Right kidney (tissue), 1 donor: ENCODE measurements around the gene MAN2B2.
"Not testable (repeated sequence)": the region's sequence is repeated elsewhere in the genome, so short reads cannot be mapped to it uniquely, and the experiment has no call there.

Experiments used
- DNase-seq: peaks from one replicate; pipeline ENCODE4 v3.0.0-alpha.2; 2016

Gene MAN2B2

DNA sequence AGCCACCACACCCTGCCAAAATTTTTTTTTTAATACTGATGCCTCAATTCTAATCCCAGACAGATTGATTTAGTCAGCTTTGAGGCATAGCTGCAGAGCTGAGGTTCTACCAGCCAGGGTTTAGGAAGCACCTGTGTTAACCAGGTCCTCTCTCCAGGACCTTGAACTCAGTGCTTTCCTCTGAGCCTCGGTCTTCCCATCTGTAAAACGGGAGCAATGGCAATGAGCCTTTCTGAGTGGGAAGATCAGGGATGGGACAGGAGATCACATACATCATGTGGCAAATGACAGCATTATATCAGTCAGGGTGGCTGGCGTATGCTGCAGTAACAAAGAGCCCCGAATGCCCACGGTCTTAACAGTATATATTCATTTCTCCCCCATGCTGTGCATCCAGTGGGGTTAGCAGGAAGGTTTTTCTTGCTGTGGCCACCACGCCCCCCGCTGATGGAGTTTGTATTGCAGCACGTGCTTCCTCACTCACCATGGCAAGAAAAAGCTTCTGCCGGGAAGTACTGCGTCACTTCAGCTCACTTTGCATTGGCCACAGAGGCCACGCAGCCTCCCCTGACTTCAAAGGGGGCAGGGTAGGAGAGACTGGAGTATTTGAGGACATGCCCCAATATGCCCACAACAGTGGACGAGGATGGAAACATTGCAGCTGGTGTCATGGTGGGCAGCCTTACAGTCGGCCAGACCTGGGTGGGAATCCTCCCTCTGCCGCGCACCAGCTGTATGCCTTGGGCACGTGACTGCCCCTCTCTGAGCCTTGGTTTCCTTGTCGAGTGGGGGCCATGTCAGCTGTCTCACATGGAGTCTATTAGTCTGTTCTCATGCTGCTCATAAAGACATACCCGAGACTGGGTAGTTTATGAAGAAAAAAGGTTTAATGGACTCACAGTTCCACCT, 41.4 kb downstream of the MAN2B2 start:
- DNase-seq: no peak

DNA sequence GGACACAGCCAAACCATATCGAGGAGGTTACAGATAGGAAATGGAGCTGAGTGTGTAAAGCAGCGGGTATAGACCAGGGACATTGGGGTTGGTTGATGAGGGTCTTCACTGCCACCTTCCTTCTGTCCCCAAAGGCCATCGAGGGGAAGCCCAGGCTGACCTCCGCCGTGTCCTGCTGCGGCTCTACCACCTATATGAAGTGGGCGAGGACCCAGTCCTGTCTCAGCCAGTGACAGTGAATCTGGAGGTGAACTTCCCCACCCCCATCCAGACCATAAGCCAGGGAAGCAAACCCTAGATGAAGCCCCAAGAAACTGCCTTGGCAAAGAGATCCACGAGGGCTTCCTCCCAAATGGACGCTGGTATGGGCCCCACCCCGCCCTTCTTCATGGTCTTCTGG, 42.3 kb downstream of the MAN2B2 start:
- DNase-seq: no peak

DNA sequence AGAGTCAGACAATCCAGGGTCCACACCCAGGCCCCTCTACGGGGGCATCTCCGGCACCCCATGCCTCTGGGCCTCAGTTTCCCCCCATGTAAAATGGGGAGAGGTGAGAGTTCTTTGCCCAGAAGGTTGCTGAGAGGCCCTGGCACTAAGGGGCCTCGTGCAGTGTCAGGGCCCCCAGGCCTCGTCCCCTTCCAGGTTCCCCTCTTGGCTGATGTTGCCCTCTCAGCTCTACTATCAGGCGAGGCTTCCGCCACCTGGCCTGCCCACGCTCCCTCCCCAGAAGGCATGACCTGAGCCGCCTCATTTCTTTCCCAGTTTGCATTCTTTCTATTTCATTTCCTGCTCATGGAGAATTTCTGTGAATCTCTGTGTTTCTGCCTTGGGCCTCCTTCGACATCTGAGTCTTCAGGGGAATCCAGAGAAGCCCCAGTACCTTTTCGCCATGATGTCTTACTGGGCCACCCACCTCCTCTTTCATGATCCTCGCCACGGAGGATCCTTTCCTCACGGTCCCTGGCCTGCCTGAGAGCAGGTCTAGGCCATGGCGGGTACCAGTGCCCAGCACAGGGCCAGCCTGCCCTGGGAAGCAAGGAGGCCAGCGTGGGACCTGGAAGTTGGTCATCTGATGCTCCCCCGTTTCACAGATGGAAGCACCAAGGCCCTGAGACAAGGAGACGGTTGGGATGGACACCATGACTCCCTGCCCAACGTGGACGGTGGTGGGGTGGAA, 43.6 kb downstream of the MAN2B2 start:
- no peak for DNase-seq

DNA sequence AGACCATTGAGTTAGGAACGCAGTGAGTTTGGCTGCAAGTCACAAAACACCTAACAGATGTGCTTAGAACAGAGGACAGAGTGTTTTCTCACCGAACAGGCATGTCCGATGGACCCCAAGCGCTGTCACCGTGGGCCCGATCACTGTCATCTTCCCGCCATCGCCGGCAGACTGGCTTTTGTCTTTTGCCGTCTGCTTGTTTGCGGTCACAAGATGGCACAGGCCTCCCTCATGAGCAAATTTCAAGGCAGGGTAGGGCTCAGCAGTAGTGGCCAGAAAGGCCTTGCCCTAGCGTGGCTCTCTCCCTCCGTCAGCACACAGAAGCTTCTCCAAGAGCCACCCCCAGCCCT, 44.1 kb downstream of the MAN2B2 start:
- no peak for DNase-seq

DNA sequence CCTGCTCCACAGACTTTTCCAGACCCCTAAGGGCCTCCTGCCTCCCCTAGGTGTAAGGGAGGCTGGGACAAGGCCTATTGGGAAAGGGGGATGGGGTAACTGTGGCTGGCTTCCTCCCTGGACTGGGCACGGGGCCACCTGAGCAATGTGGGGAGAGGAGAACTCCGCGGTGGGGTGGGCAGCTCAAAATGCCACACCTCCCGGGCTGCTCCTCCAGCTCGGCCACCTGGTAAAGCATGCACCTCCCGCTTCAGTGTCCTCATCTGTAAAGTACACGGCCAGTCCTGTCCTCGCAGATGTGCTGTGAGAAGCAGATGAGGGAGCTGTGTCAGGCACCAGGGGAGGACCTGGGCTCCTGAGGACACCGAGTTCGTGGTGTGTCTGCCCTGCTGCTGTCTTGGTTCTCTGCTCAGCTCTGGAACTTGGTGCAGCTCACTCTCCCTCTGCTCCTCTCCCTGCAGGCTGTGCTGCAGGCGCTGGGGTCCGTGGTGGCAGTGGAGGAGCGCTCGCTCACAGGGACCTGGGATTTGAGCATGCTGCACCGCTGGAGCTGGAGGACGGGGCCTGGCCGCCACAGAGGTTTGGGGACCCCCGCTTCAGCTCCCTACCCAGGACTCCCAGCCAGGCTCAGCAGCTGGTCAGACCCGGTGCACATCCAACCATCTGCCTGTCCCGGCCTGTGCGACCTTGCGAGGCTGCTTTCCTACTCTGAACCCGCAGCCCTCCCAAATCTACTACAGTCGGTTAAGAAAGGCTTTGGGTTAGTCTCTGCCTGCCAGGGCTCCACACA, 44.7 kb downstream of the MAN2B2 start:
- DNase-seq: no peak

DNA sequence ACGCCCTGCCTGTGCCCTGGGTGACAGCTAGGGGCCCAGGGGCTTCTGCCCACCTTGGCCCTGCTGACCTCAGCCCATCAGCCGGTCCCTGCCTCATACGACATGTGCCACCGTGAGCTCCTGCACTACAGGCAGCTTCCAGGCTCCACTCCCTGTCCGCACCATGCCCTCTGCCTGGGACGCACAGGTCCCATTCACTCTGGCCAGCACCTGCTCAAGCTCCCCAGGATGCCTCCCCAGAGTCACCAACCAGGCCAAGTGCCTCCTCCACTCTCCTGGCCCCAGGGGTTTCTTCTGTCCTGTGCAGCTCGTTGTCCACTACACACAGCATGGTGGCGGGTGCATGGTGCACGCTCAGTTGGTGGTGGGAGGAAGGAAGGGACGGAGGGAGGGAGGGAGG, 45.3 kb downstream of the MAN2B2 start:
- DNase-seq: no peak

DNA sequence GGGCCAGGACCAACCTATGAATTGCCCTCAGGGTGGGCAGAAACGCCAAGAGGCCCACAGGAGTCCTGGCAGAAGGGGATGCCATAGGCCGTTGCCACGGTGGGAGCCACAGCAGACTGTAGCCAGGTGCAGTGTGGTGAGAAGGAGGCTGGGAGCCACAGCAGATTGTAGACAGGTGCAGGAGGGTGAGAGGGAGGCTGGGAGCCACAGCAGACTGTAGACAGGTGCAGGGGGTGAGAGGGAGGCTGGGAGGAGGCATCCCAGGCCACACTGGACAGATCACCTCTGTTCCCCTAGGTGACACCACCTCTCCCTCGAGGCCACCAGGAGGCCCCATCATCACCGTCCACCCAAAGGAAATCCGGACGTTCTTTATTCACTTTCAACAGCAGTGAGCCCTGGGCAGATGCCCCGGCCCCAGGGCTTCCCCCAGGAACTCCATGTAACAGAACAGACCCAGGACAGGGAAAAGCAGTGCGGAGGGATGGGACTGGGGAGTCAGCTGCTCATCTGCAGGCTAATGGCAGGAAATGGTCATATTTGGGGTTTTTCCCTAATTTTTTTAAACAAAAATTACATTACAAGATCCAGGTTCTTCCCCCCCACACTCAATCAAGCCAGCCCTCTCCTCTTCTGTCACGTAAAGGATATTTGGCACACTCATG, 46.0 kb downstream of the MAN2B2 start:
- DNase-seq: no peak

DNA sequence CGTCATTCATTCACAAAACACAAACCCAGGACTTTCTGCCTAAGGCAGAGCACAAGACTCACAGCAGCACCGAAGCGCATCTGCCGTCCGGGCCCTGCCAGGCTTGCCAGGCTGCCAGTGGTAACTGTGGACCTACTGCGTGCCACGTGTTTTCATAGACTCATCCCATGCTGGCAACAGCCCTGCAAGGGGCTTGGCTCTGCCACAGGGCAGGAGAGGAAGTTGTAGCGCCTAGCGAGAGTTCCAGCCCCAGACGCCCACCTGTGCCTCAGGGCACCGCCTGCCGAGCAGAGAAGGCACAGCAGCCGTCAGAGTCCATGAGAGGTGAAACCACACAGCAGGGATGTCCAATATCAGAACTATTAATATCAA, 46.6 kb downstream of the MAN2B2 start:
- no peak for DNase-seq

DNA sequence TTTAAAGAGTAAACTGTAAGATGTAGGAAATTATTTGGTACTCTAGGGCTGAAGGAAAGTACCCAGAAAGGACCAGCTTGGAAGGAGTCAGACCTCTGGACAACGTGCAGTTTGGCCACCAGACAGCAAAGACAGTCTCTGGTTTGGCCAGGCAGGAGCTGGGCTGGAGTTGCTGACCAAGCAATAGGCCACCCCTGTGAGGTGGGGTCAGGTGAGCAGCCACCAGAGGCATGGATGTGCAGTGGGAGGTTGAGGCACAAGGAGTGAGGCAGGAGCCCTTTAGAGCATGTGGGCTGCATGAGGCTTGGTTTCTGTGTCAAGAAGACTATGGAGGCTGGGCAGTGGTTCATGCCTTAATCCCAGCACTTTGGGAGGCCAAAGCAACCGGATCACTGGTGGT, 47.8 kb downstream of the MAN2B2 start:
- DNase-seq: no peak

DNA sequence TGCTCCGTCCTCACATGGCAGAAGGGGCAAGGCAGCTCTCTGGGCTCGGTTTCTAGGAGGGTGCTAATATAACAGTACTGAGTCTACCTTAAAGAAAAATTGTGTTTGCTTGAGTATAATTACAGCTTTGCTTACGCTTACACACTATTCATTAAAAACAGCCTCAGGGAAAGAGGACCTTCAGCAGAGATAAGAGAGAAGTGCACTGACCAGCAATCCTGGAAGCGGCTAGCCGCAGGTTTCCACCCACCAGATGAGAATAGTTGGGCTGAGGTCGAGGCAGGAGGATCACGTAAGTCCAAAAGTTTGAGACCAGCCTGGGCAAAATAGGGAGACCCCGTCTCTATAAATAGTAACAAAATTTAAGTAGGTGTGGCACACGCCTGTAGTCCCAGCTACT, 50.3 kb downstream of the MAN2B2 start:
- no peak for DNase-seq

DNA sequence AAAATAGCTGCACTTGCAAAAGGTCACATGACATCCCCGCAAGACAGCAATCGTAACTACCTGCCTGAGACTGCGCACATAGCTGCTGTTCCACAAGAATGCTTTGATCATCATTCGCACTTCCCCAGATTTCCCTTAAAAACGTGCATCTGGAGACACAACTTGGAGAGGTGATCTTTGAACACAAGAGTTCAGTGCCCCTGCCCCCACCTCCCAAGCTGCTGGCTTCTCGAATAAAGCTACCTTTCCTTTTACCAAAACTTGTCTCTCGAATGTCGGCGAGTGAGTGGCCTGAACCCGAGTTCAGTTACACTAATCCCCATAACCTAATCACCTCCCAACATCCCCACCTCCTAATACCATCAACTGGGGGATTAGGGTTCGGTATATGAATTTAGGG, 51.1 kb downstream of the MAN2B2 start:
- no peak for DNase-seq

DNA sequence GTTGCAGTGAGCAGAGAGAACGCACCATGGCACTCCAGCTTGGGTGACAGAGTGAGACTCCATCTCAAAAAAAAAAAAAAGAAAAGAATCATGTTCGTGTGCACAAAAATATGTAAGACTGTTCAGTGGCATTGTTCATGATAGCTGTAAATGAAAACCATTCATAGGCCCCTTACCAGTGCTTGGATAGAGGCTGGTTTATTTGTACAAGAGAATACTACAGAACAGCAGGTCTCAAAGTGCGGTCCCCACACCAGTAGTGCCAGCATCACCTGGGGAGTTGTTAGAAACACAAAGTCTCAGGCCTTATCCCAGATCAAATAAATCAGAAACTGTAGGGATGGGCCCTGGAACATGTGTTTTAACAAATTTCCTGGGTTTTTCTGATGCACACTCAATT, 52.8 kb downstream of the MAN2B2 start:
- DNase-seq: no peak

DNA sequence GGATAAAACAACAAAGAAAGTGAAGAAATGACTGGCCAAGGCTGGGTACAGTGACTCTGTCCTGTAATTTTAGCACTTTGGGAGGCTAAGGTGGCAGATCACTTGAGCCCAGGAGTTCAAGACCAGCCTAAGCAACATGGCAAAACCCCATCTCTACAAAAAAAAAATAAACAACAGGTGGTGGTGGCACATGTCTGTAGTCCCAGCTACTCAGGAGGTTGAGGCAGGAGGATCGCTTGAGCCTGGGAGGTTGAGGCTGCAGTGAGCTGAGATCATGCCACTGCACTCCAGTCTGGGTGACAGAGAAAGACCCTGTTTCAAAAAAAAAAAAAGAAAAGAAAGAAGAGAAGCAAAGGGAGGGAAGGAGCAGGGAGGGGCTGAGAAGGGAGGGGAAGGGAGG, 53.5 kb downstream of the MAN2B2 start:
- DNase-seq: not testable (repeated sequence)

DNA sequence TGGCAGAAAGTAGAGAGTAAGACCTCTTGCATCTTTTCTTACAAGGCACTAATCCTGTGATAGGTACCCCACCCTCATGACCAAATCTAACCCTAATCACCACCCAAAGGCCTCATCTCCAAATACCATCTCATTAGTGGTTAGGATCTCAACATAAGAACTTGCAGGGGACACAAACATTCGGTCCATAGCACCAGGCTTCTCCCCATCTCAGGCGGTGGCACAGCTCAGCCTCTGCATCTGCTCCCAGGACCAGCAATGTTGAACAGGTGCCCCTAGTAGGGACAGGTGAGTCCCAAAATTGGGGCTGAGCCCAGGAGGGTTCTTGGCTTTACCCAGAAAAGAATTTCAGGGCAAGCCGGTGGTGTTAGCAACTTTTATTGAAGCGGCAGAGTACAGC, 57.1 kb downstream of the MAN2B2 start:
- DNase-seq: no peak

DNA sequence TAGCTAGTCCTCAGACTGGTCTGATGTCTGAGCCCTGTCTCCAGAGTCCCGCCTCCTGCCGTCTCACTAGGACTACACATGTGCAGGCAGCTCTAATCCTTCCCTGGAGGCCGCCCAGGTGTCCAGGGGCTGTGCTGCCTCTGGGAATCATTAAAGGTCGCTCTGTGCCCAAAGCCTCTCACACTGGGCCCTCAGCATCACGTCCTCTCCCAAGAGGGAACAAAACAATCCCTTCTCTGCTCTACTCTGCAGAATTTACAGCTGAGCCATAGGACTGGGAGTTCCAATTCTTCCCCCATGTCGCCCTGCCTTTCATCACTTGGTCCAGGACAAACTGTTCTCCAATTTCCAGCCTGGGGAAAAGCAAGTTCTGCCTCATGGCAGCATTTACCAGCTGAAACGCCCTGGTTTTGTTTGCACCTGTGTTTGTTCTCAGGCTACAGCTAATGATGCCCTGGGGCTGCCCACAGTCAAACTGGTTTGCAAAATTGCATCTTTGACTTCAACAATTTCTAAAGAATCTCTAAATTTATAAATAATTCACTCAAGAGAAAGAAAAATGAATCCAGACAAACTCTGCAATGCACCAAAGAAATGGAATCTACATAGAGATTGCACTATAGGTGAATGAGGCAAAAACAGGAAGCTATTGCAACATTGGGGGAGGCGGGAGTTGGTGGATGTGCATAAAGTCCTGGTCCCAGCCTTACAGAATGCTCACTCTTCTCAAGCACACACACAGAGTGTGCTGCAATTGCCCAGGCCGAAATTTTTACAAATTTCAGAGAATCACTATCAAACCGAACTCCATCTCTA, 58.3 kb downstream of the MAN2B2 start:
- no peak for DNase-seq

DNA sequence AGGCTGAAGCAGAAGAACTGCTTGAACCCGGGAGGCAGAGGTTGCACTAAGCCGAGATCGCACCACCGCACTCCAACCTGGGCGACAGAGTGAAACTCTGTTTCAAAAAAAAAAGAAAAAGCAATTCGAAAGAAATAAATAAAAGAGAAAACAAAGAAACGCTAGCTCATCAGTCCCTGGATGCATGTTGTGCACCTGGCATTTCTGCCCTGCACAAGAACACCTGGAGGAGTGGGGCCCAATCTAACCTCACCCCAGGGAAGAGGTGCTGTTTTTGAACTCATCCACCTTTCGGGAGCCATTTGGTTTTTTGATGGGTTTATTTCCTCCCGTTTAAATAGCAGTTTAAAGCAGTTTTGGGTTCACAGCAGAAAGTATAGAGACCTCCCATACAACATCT, 59.8 kb downstream of the MAN2B2 start:
- no peak for DNase-seq

DNA sequence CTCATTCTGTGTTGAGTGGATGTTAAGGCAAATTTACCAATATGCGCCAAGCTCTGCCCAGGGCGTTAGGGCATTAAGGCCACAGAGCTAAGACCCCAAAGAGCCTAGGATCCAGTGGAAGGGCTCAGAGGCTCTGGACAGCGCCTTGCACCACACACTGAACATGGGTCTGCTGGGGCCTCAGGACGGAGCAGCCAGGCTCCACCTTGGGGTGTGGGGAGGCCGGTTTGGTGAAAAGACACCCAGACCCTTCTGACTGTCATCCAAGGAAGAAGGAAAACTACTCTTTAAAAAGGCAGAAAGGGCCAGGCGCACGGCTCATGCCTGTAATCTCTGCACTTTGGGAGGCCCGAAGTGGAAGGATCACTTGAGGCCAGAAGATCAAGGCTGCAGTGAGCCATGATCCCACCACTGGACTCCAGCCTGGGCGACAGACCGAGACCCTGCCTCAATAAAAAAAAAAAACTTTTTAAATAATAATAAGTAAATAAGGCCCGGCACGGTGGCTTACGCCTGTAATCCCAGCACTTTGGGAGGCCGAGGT, 64.2 kb downstream of the MAN2B2 start:
- no peak for DNase-seq

DNA sequence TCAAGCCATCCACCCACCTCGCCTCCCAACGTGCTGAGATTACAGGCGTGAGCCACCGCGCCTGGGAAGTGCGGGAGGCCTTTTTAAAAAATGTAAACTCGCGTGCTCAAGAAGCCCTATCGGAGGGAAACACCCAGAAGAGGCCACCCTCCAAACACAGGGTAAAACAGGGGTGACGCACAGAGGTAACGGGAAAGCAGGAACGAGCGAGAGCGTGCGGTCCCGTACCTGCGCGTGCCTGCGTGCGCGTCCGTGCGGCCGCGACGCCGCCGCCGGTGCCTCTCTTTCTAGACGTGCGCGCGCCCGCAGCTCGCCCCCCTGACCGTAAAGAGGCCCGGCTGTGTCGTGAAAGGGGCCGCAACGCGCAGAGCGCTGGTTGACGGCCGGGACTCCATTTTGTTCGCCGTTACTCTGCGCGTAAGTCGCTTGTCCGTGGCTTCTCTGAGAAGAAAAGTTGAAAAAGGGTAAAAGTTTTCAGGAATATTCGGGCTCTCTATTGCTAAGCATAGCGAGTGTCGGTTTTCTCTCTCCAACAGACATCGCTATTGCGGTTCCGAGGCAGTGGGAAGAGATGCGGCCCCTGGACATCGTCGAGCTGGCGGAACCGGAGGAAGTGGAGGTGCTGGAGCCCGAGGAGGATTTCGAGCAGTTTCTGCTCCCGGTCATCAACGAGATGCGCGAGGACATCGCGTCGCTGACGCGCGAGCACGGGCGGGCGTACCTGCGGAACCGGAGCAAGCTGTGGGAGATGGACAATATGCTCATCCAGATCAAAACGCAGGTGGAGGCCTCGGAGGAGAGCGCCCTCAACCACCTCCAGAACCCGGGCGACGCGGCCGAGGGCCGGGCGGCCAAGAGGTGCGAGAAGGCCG, 65.5 kb downstream of the MAN2B2 start, which contains the start of gene MRFAP1:
MRFAP1 (plus strand) TSS at position 394 of the 872 bp plus-strand sequence; CDS start at position 572, 178 bp downstream.
- peak; percentile 96 for DNase-seq

DNA sequence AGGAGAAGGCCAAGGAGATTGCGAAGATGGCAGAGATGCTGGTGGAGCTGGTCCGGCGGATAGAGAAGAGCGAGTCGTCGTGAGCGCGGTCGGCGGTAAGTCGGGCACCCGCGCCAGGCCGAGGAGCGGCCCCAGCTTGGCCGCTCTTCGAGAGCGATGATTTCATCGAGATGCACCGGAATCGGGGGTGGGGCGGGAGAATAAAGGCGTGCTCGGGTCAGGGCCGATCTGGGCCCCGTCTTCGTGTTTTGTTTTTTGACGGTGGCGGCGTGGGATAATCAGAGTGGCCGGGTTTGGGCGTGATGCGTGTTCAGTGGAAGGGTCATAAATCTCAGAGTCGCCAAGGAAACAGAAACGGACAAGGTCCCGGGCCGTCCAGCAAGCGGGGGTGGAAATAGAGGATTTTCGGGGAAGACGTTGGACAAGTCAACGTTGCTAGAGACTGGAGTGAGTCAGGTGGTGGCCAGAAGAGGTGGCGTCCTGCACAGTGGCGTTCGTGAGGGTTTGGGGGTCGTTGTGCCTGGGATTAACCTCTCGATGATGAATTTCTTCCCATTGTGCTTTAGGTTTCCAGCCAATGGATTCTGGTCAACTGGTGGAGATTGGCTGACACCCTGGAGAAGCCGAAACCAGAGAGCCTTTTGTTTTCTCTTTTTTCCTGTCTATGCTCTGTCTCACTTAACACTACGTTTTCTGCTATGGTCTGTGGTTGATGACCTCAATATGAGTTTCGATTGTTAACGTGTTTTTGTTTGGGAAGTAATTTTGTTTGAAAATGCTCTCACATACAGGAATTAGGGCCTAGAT, 66.4 kb downstream of the MAN2B2 start:
- DNase-seq: no peak
